Stimulated activated memory B cell treated with anti-CD40 and anti-IgM and Interleukin-4, amounts not matched to agents 10 μg/mL and 1 μg/mL and 100 μg/mL, for 72 hours (primary cell): Measurements from ENCODE around the gene CD38.

ENCODE experiments used
- ATAC-seq: fragments of 150-1000 bp; cut with Tn5 transposase; 2 replicates; pipeline ENCODE4 v1.10.0; 2021
- H3K27ac Mint-ChIP-seq: one replicate; pipeline ENCODE4 v1.8.0; 2022; ENCODE audit warnings: mild to moderate bottlenecking, mixed read lengths
- H3K27me3 Mint-ChIP-seq: one replicate; pipeline ENCODE4 v1.8.0; 2022; ENCODE audit warnings: mixed read lengths
- H3K36me3 Mint-ChIP-seq: one replicate; pipeline ENCODE4 v1.8.0; 2022; ENCODE audit warnings: mixed read lengths
- H3K4me1 Mint-ChIP-seq: one replicate; pipeline ENCODE4 v1.8.0; 2022; ENCODE audit warnings: mixed read lengths
- H3K4me3 Mint-ChIP-seq: one replicate; pipeline ENCODE4 v1.8.0; 2022; ENCODE audit warnings: mild to moderate bottlenecking, moderate library complexity, mixed read lengths
- H3K9me3 Mint-ChIP-seq: one replicate; pipeline ENCODE4 v1.8.0; 2022; ENCODE audit warnings: mixed read lengths

CD38 gene

DNA sequence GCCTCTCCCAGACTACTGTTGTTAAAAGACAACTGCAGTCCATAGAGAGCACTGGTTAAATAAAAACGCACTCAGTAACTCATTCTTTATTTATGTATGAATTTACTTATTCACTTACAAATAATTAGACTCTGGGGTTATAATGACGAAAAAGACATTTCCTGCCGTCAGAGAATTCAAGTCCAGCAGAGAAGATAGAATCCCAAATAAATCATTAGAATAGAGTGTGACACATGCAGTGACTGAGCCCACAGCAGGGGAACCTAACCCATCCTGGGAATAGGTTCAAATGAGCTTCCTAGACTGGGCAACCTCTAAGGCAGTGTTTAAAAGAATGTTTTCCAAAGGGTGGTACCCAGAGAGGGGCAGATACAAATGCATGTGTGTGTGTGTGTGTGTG lies 106.5 kb downstream of the CD38 start:
- no peak for ATAC-seq
- H3K27me3 Mint-ChIP-seq: peaks cover 23% of the 10 kb centered on the region
- H3K36me3 Mint-ChIP-seq: no peaks in the 10 kb centered on the region
- H3K4me1 Mint-ChIP-seq: no peaks in the 10 kb centered on the region
- H3K27ac Mint-ChIP-seq: no peak overlapping the region
- H3K4me3 Mint-ChIP-seq: no peak overlapping the region
- no peaks in the 10 kb centered on the region for H3K9me3 Mint-ChIP-seq

DNA sequence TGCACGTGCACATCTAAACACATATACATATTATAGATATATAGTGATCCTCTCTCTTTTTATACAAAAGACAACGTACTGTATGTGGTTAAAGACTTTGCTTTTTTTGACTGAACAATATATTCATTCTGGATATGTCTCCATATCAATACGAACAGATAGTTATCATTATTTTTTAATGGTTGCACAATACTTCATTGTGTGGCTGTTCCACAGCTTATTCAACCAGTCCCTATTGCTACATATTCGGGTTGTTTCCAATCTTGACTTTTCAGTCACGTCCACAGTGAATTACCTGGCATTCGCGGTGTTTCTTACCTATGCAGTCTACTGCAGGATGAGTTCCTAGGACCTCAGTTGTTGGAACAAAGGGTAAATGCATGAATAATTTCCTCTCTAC lies 107.3 kb downstream of the CD38 start:
- Mint-ChIP-seq H3K27ac (no peak overlapping the region), H3K27me3 (peaks cover 22% of the 10 kb centered on the region), H3K4me1 (peaks cover 5% of the 10 kb centered on the region), H3K4me3 (no peak overlapping the region), H3K9me3 (no peaks in the 10 kb centered on the region), H3K36me3 (no peaks in the 10 kb centered on the region)
- ATAC-seq: no peak

DNA sequence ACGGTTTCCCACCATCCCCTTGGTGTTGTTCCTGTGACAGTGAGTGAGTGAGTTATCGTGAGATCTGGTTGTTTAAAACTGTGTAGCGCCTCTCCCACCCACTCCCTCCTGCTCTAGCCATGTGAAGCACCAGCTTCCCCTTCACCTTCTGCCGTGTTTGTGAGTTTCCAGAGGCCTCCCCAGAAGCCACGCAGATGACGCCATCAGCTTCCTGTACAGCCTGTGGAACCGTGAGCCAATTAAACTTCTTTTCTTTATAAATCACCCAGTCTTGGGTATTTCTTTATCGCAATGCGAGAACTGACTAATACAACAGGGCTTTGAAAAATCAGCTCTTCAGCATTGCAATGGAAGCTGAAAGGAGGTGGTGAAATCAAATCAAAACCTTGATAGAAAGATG lies 110.4 kb downstream of the CD38 start:
- no peak overlapping the region for H3K4me3 Mint-ChIP-seq
- no peaks in the 10 kb centered on the region for H3K9me3 Mint-ChIP-seq
- peaks cover 18% of the 10 kb centered on the region for H3K4me1 Mint-ChIP-seq
- no peak overlapping the region for H3K27ac Mint-ChIP-seq
- ATAC-seq: no peak
- H3K27me3 Mint-ChIP-seq: peaks cover 10% of the 10 kb centered on the region
- no peaks in the 10 kb centered on the region for H3K36me3 Mint-ChIP-seq

DNA sequence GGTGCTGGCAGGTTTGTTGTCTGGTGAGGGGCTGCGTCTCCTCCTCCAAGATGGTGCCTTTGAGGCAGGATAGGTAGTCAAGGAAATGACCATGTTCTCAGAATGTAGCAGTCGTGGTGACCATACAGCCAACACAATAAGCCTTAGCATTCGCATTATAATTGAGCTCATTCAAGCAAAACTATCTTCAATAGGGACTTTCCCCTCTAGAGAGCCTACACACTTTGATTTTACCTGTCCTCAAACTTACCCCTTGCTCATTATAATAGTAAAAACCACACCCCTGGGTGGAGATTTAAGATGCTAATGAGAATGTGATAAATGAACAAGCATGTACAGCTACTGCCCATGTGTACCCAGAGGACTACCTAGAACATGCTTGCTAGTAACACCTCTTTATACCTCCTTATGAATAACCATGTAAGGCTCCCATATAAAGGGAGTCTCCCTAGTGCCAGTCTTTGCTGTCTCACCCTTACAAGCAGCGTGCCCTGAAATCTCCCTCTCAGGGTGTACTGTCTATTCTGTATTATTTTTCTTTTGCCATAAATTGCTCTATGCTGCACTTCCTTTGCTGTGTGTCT lies 112.2 kb downstream of the CD38 start:
- Mint-ChIP-seq H3K4me3 (no peak overlapping the region), H3K9me3 (no peaks in the 10 kb centered on the region), H3K27me3 (peaks cover 23% of the 10 kb centered on the region), H3K27ac (no peak overlapping the region), H3K4me1 (peaks cover 18% of the 10 kb centered on the region), H3K36me3 (no peaks in the 10 kb centered on the region)
- ATAC-seq: peak; percentile 63

DNA sequence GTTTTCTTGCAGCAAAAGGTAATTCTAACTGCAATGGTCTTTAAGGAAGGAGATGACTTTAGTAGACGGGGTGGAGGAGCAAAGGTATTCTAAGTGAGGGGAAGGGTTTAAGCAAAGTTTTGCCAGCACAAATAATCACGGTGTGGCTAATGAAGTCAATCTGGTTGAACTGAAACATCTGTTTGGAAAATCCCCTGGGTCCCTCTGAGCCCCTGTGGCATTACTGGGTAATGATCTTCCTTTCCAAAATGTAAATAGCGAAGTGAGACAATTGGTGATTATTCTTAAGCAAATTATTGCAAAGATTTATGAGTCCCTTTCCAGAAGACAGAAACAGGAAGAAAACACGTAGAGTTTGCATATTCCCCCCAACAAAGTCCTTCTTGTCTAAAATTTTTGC lies 113.2 kb downstream of the CD38 start:
- Mint-ChIP-seq H3K9me3 (no peaks in the 10 kb centered on the region), H3K27me3 (peaks cover 31% of the 10 kb centered on the region)
- ATAC-seq: peak; percentile 72

DNA sequence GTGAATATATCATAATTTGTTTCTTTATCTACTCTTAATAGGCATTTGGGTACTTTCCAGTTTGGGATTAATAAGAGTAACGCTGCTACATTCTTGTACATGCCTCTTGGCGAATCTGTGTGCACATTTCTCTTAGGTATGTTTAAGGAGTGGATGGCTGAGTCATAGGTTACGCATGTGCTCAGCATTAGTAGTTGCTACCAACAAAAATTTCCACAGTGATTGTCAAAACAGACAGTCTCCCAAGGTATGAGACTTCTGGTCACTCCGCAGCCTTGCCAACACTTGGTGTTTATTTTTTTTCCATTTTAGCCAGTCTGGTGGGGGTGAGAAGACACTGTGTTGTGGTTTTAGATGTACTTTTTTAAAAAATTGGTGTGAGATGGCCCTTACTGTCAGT lies 115.8 kb downstream of the CD38 start:
- Mint-ChIP-seq H3K27me3 (peaks cover 45% of the 10 kb centered on the region), H3K36me3 (no peaks in the 10 kb centered on the region), H3K9me3 (no peaks in the 10 kb centered on the region), H3K4me3 (no peak overlapping the region), H3K4me1 (peaks cover 18% of the 10 kb centered on the region), H3K27ac (no peak overlapping the region)
- ATAC-seq: no peak

More for the DNA sequence above, 113.2 kb downstream of the CD38 start:
- H3K36me3 Mint-ChIP-seq: no peaks in the 10 kb centered on the region
- H3K4me3 Mint-ChIP-seq: no peak overlapping the region
- no peak overlapping the region for H3K27ac Mint-ChIP-seq
- H3K4me1 Mint-ChIP-seq: peaks cover 18% of the 10 kb centered on the region

DNA sequence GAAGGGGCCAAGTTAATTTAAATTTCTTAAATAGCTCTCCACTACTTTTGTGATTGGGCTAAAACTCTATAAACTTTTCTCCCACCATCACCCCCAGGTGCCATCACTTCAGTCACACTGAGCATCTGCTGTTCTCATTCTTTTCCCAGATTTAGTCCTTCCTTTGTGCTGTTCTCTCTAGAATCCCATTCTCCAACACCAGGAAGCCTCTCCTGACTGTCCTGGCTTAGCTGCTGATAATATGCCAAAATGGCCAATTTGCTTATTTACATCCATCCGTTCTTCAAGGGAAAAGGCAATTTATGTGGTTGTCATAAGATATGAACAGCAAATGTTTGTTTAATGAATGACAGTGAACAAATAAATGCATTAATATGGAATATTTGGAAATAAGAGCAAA lies 116.3 kb downstream of the CD38 start:
- no peak overlapping the region for H3K4me3 Mint-ChIP-seq

DNA sequence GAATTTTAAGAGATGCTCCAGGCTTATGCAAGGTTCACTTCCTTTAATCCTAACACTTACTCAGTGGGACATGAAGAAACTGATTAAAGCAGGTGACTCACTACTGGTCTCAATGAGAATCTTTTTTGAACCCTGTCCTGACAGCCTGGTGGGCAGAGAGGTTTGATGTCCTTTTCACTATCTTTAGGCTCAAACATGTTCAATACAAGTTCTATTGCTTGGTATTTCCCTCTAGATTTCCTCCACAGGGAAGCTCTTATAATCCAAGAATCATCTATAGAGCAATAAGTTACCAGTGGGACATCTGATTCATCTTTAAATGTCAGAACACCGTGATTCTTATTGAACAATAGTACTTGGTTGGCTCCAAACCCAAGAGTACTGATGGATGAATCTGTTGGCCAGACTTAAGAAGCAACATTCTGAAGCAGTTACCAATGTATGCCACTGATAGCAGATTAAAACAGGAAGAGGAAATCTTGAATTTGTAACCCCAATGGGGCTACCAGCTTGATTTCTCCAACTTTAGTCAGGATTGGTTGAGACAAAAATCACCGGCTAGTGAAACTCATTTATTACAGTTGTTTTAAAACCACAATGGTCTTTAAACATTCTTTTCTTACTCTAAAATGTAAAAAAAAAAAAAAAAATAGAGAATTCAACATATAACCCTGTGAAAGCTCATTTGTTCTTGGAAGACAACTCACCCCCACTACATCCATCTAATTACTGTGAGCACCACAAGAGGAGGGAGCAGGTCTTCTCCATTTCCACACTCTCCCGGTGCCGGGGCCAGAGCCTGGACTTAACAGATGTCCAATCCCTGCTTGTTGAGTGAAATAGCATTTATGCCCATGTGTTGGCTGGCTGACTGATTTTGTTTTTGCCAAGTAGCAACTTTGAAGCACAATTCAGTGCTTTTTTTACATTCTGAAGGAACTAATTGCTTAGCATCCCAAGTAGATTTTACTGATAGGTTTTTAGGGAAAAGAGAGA lies 117.1 kb downstream of the CD38 start:
- H3K27me3 Mint-ChIP-seq: peaks cover 48% of the 10 kb centered on the region
- H3K4me1 Mint-ChIP-seq: peaks cover 15% of the 10 kb centered on the region
- H3K36me3 Mint-ChIP-seq: no peaks in the 10 kb centered on the region
- H3K27ac Mint-ChIP-seq: no peak overlapping the region
- no peaks in the 10 kb centered on the region for H3K9me3 Mint-ChIP-seq
- ATAC-seq: no peak
- H3K4me3 Mint-ChIP-seq: no peak overlapping the region

More for the DNA sequence above, 116.3 kb downstream of the CD38 start:
- Mint-ChIP-seq H3K4me1 (peaks cover 18% of the 10 kb centered on the region), H3K9me3 (no peaks in the 10 kb centered on the region), H3K27me3 (peaks cover 48% of the 10 kb centered on the region), H3K27ac (no peak overlapping the region), H3K36me3 (no peaks in the 10 kb centered on the region)
- no peak for ATAC-seq

DNA sequence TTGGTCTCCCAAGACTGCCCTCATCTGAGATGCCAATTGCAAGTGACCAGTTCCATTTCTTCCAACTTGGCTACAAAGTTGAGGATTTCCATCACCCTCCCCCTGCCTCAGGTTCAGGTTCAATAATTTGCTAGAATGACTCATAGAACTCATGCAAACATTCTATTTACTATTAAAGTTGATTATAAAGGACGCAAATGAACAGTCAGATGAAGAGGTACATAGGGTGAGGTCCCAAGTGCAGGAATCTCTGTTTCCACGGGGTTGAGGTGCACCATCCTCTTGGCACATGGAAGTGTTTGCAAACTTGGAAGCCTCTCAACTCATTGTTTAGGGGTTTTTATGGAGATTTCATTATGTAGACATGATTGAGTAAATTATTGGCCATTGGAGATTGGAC lies 119.4 kb downstream of the CD38 start:
- H3K4me1 Mint-ChIP-seq: no peaks in the 10 kb centered on the region
- no peak for ATAC-seq
- H3K27ac Mint-ChIP-seq: no peak overlapping the region

DNA sequence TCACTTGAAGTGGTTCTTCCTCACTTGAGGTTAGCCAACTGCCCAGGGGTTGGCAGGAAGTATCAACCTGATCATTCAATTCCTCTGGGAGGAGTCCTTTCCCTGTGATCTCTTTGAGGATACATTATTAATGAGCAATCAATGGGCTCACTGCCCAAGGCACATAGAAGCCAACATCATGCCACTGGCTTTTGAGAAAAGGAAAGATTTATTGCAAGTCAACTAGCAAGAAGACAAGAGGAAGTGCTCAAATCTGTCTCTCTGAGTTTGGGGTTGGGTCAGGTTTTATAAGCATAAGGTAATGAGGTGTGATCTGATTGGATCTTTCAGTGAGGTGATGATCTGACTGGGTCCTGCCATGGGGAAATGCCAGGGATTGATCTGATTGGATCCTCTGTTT lies 120.8 kb downstream of the CD38 start:
- no peak overlapping the region for H3K4me3 Mint-ChIP-seq
- no peaks in the 10 kb centered on the region for H3K9me3 Mint-ChIP-seq
- H3K4me1 Mint-ChIP-seq: no peaks in the 10 kb centered on the region
- H3K36me3 Mint-ChIP-seq: no peaks in the 10 kb centered on the region
- no peak for ATAC-seq
- peaks cover 51% of the 10 kb centered on the region for H3K27me3 Mint-ChIP-seq
- H3K27ac Mint-ChIP-seq: no peak overlapping the region

More for the DNA sequence above, 119.4 kb downstream of the CD38 start:
- H3K9me3 Mint-ChIP-seq: no peaks in the 10 kb centered on the region
- H3K36me3 Mint-ChIP-seq: no peaks in the 10 kb centered on the region
- H3K27me3 Mint-ChIP-seq: peaks cover 58% of the 10 kb centered on the region
- H3K4me3 Mint-ChIP-seq: no peak overlapping the region

DNA sequence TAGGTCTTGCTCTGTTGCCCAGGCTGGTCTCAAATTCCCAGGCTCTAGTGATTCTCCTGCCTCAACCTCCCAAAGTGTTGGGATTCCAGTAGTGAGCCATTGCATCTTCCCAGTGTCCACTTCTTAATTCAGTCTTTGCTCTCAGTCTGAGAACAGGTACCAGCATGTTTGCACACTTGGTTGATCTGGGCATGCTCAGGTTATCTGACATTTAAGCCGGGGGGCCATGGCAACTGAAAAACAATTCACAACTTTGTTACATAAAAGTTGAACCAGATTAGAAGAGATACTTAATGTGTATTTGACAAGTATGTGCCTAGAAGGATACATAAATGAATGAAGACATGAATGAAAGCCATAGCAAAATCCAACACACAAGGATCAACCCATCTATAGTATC lies 121.4 kb downstream of the CD38 start:
- ATAC-seq: no peak
- Mint-ChIP-seq H3K9me3 (peaks cover 5% of the 10 kb centered on the region), H3K27me3 (peaks cover 51% of the 10 kb centered on the region), H3K27ac (no peak overlapping the region), H3K4me1 (no peaks in the 10 kb centered on the region), H3K4me3 (no peak overlapping the region), H3K36me3 (no peaks in the 10 kb centered on the region)

DNA sequence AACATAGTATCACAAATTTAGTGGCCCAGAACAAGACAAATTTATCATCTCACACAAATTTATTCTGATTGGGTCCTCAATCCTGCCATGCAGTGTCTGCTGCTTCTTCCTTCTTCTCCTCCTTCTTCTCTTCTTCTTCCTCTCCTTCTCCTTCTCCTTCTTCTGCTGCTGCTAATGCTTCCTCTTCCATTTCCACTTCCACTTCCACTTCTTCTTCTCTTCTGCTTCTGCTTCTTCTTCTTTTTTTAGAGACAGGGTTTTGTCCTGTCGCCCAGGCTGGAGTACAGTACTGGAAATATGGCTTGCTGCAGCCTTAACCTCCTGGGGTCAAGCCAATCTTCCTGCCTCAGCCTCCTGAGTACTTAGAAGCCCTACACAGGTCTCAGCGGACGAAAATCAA lies 122.9 kb downstream of the CD38 start:
- Mint-ChIP-seq H3K27ac (no peak overlapping the region), H3K4me3 (no peak overlapping the region), H3K36me3 (no peaks in the 10 kb centered on the region), H3K9me3 (peaks cover 9% of the 10 kb centered on the region), H3K27me3 (peaks cover 51% of the 10 kb centered on the region), H3K4me1 (no peaks in the 10 kb centered on the region)
- ATAC-seq: no peak

DNA sequence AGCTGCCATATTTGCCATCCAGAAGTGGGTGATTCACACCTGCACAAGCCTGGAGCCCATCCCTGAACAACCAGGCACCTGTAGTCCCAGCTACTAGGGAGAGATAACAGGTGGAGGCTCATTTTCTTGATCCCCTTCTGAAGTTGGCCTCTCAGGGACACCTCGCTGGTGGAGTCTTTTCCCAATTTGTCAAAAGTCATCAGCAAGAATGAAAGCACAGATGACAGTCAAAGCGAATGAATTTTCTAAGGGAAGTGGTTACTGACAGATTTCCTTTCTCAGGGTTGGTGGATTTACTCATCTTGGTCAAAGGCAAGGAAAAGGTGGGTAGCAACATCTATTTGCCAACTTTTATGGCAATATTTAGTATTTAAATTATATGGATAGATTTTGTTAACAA lies 123.9 kb downstream of the CD38 start:
- Mint-ChIP-seq H3K9me3 (peaks cover 9% of the 10 kb centered on the region), H3K4me1 (no peaks in the 10 kb centered on the region), H3K36me3 (no peaks in the 10 kb centered on the region), H3K4me3 (no peak overlapping the region), H3K27me3 (peaks cover 46% of the 10 kb centered on the region), H3K27ac (no peak overlapping the region)
- ATAC-seq: no peak

DNA sequence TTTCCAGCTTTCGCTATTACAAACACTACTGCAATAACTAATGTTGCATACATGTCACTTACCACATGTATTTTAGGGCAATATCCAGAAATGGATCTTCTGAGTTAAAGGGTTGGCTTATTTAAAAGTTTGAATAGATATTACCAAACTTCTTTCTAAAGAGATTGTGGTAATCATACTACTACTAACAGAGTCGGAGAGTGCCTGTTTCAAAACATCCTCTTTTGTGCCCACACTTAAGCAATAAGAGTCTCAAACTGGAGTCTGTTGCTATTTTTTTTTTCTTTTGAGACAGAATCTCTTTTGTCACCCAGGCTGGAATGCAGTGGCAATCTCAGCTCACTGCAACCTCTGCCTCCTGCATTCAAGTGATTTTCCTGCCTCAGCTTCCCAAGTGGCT lies 124.6 kb downstream of the CD38 start:
- no peaks in the 10 kb centered on the region for H3K36me3 Mint-ChIP-seq
- no peak overlapping the region for H3K27ac Mint-ChIP-seq
- no peak for ATAC-seq
- H3K4me3 Mint-ChIP-seq: no peak overlapping the region
- peaks cover 9% of the 10 kb centered on the region for H3K9me3 Mint-ChIP-seq
- H3K4me1 Mint-ChIP-seq: no peaks in the 10 kb centered on the region
- H3K27me3 Mint-ChIP-seq: peaks cover 46% of the 10 kb centered on the region
